Adrenal gland (tissue), 5 donors: ENCODE results near the gene DNAH3.

Source experiments
- POLR2A ChIP-seq, 2 donors: fragments of 450-650 bp; IDR thresholded peaks; one replicate each; pipeline ENCODE4 v1.6.1; 2017; ENCODE audit warnings: antibody characterized with exemption in 2 of 2, mild to moderate bottlenecking in 2 of 2, moderate library complexity in 1 of 2
- TF ChIP-seq, protein P1 (sequence below), 6 experiments: fragments of 450-650 bp in 4 of 6; fragments of 200-600 bp in 2 of 6; sonication (generic) in 1 of 6; IDR thresholded peaks; 1 replicate in 5 of 6; 2 replicates in 1 of 6; pipeline versions ENCODE4 v1.5.1 to v1.8.0; 2016 to 2021; ENCODE audit warnings: antibody characterized with exemption in 6 of 6, mild to moderate bottlenecking in 2 of 6, moderate library complexity in 1 of 6
- donor health status: DM: no; HTN: no; CAD: no.

DNA sequence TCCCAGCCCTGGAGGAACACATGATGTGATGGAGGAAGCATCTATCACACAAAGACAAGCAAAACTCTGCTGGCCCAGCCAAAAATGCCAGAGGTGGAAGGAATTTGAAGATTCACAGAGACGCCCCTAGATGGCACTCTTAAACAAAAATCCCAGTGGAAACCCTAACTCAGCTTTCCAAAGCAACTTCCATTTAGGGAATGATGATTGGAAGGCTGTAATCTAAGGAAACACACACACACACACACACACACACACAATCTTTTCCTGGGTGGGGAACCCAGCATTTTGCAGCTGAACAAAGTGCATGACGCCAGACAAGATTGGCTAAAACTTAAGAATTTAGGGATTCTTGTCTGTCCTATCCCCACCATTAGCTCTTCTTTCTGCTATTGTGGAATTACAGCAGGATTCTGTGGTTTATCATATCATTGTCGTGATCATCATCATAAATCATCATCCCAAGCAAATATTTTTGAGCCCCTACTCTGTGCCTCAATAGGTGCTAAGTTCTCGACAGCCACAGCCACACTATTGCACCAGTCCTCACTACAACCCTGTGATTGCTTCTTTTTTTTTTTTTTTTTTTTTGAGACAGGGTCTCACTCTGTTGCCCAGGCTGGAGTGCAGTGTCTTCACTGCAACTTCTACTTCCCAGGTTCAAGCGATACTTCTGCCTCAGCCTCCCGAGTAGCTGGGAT, 6.3 kb upstream of the DNAH3 start:
- TF ChIP-seq, protein P1, sequence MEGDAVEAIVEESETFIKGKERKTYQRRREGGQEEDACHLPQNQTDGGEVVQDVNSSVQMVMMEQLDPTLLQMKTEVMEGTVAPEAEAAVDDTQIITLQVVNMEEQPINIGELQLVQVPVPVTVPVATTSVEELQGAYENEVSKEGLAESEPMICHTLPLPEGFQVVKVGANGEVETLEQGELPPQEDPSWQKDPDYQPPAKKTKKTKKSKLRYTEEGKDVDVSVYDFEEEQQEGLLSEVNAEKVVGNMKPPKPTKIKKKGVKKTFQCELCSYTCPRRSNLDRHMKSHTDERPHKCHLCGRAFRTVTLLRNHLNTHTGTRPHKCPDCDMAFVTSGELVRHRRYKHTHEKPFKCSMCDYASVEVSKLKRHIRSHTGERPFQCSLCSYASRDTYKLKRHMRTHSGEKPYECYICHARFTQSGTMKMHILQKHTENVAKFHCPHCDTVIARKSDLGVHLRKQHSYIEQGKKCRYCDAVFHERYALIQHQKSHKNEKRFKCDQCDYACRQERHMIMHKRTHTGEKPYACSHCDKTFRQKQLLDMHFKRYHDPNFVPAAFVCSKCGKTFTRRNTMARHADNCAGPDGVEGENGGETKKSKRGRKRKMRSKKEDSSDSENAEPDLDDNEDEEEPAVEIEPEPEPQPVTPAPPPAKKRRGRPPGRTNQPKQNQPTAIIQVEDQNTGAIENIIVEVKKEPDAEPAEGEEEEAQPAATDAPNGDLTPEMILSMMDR (IDR thresholded peaks at IDR 0.05) = peak; percentile 23 to 71 (median 61)
- TF ChIP-seq POLR2A (IDR thresholded peaks at IDR 0.05) = no peak
